ENCODE results near the gene WDFY4.

Gene WDFY4

GRCh38 chr10:49007129-49007528, 322.5 kb downstream of the WDFY4 start:
- DNase-seq, result no peak

GRCh38 chr10:49008091-49008490, 323.4 kb downstream of the WDFY4 start:
- no peak for DNase-seq

- no peak for DNase-seq
Measured at GRCh38 chr10:49008505-49009198, 324.0 kb downstream of the WDFY4 start.

GRCh38 chr10:49009199-49009979, 324.7 kb downstream of the WDFY4 start:
- DNase-seq, result peak; percentile 8

GRCh38 chr10:49010295-49010694, 325.6 kb downstream of the WDFY4 start:
- DNase-seq, result no peak

GRCh38 chr10:49010865-49011264, 326.2 kb downstream of the WDFY4 start:
- DNase-seq, result no peak

GRCh38 chr10:49011756-49012155, 327.1 kb downstream of the WDFY4 start:
- no peak for DNase-seq

GRCh38 chr10:49012603-49013002, 327.9 kb downstream of the WDFY4 start:
- DNase-seq, result no peak

- DNase-seq, result no peak
Measured at GRCh38 chr10:49015700-49016099, 331.0 kb downstream of the WDFY4 start.

- DNase-seq, result no peak
Measured at GRCh38 chr10:49021685-49022084, 337.0 kb downstream of the WDFY4 start.

- no peak for DNase-seq
Measured at GRCh38 chr10:49023071-49023470, 338.4 kb downstream of the WDFY4 start.

GRCh38 chr10:49023752-49024151, 339.1 kb downstream of the WDFY4 start:
- no peak for DNase-seq

GRCh38 chr10:49024484-49024883, 339.8 kb downstream of the WDFY4 start:
- no peak for DNase-seq

- peak; percentile 73 for DNase-seq
Measured at GRCh38 chr10:49025347-49025983, 340.8 kb downstream of the WDFY4 start.

GRCh38 chr10:49028639-49029038, 344.0 kb downstream of the WDFY4 start:
- no peak for DNase-seq

- DNase-seq, result no peak
Measured at GRCh38 chr10:49029666-49030065, 345.0 kb downstream of the WDFY4 start.

Measured in NCI-H146 (cell line).